ENCODE measurements around the gene EN1. TPM values are rescaled to one million over a fixed set of nuclear protein-coding genes. Genes with fewer than 3 reads are reported as not detected.

Gene EN1
- total RNA-seq, 1 donor from 2014 or later: 17.9 TPM

DNA sequence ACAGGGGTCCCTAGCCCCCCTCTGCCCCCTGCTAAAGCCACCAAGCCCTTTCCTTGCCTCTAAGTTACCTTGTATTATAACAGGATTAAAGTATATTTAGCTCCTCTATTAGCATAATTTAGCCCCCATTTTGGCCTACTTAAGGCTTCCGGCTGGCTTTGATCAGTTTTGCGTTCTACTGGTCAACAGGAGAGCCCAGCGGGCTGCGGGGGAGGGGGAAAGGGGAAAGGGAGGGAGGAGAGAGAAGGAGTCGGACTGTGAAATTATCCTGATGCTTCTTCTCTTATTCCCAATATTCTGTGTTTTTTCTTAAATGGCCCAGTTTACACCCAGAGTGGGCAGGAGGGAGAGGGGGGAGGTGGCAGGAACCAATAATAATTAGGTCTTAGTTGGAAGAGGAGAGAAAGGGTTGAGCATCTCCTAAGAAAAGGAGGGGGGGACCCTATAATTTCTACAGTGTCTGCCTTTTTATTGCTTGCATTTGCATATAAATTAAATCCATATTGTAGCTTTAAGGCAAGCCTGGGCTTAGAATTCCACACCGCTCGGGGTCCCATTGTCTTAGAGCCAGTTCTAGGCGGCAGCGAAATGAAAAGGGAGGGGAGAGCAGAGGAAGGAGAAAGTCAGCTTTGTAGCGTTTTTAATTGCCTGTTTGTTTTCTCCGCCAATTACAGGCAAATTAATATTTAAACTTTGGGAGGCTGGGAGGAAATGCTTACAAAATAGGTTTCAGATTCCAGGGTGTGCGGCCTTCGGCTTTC, 39.6 kb downstream of the EN1 start:
- peaks cover 24% of the 10 kb centered on the region for H3K4me1 Mint-ChIP-seq
- no peak overlapping the region for H3K4me3 Mint-ChIP-seq
- H3K27ac Mint-ChIP-seq: no peak overlapping the region
- no peak for DNase-seq (ENCODE audit: low spot score in 2 of 2, unreplicated experiment in 2 of 2)
- no peaks in the 10 kb centered on the region for H3K9me3 Mint-ChIP-seq
- TF ChIP-seq, protein P1, sequence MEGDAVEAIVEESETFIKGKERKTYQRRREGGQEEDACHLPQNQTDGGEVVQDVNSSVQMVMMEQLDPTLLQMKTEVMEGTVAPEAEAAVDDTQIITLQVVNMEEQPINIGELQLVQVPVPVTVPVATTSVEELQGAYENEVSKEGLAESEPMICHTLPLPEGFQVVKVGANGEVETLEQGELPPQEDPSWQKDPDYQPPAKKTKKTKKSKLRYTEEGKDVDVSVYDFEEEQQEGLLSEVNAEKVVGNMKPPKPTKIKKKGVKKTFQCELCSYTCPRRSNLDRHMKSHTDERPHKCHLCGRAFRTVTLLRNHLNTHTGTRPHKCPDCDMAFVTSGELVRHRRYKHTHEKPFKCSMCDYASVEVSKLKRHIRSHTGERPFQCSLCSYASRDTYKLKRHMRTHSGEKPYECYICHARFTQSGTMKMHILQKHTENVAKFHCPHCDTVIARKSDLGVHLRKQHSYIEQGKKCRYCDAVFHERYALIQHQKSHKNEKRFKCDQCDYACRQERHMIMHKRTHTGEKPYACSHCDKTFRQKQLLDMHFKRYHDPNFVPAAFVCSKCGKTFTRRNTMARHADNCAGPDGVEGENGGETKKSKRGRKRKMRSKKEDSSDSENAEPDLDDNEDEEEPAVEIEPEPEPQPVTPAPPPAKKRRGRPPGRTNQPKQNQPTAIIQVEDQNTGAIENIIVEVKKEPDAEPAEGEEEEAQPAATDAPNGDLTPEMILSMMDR (IDR thresholded peaks at IDR 0.05; ENCODE audit: unreplicated experiment): no peak
- peaks cover 22% of the 10 kb centered on the region for H3K27me3 Mint-ChIP-seq (ENCODE audit: low read depth)
- H3K36me3 Mint-ChIP-seq: no peaks in the 10 kb centered on the region

DNA sequence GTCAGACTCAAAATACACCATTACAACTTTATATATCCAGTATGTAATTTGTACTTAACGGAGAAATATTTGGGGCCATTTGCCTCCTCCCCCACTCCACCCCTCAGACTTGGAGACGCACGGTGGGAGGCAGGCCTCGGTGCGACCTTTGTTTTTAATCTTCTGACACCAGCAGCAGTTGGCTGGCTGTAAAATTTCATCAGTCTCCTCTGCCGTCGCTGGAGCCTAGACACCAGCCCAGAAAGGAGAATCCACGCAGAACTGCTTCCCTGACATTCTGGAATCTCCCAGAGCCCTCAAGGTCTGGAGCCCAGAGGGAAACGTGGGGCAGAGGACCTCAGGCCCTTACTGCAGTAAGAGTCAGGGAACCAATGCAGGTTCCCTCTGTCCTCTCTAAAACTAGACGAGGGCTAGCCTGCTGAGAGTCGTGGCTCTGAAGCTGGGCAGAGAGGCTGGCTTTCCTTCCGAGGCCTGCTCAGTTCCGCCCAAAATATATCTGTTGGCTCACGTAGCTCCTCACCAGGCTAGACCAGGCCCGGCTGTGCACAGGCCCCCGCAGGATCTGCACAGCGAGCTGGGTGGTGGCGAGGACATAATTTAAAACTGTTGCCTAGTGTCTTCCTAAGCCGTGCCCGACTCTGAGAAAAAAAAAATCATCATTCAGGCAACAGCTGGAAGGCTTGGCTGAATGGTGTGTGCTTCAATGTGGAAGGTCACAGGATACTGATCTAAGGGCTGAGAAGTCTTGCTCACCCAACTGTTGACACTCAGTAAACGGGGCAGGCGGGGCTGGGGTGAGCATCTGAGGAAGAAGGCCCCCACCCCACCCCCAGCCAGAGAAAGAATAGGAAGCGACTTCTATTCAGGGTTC, 40.4 kb downstream of the EN1 start:
- Mint-ChIP-seq H3K27me3 (ENCODE audit: low read depth) (peaks cover 18% of the 10 kb centered on the region), H3K4me3 (no peak overlapping the region), H3K9me3 (no peaks in the 10 kb centered on the region), H3K27ac (no peak overlapping the region), H3K4me1 (peaks cover 16% of the 10 kb centered on the region), H3K36me3 (no peaks in the 10 kb centered on the region)
- DNase-seq (ENCODE audit: low spot score in 2 of 2, unreplicated experiment in 2 of 2): no peak
- TF ChIP-seq, protein P1 (IDR thresholded peaks at IDR 0.05; ENCODE audit: unreplicated experiment): no peak

- TF ChIP-seq, protein P1 (IDR thresholded peaks at IDR 0.05; ENCODE audit: unreplicated experiment): no peak
- Mint-ChIP-seq H3K9me3 (no peaks in the 10 kb centered on the region), H3K4me3 (no peak overlapping the region), H3K36me3 (no peaks in the 10 kb centered on the region), H3K27ac (no peak overlapping the region), H3K27me3 (ENCODE audit: low read depth) (peaks cover 18% of the 10 kb centered on the region), H3K4me1 (peaks cover 16% of the 10 kb centered on the region)
- no peak for DNase-seq (ENCODE audit: low spot score in 2 of 2, unreplicated experiment in 2 of 2)
These were observed 42.3 kb downstream of the EN1 start for GRCh38 chr2:118805064-118805690.

DNA sequence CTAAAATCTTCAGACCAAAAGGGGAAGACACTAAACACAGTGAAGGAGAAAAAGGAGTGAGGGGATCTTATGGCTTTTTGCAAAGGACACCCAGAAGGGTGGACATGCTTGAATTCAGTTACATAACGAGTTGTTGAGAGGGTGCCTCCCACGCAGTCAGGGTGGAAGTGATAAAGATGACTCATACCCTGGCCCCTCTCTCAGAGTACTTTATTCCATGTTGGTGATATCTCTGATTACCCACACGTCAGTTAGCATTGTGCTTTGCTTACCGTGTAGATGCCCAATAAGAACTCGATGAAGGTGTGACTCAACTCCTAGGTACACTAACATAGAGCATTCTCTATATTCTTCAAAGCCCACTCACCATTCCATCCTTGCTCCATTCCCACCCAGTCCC, 44.4 kb downstream of the EN1 start:
- Mint-ChIP-seq H3K4me1 (peaks cover 16% of the 10 kb centered on the region), H3K4me3 (no peak overlapping the region), H3K9me3 (no peaks in the 10 kb centered on the region), H3K27ac (no peak overlapping the region), H3K36me3 (no peaks in the 10 kb centered on the region), H3K27me3 (ENCODE audit: low read depth) (peaks cover 6% of the 10 kb centered on the region)
- TF ChIP-seq, protein P1 (IDR thresholded peaks at IDR 0.05; ENCODE audit: unreplicated experiment): no peak
- no peak for DNase-seq (ENCODE audit: low spot score in 2 of 2, unreplicated experiment in 2 of 2)

DNA sequence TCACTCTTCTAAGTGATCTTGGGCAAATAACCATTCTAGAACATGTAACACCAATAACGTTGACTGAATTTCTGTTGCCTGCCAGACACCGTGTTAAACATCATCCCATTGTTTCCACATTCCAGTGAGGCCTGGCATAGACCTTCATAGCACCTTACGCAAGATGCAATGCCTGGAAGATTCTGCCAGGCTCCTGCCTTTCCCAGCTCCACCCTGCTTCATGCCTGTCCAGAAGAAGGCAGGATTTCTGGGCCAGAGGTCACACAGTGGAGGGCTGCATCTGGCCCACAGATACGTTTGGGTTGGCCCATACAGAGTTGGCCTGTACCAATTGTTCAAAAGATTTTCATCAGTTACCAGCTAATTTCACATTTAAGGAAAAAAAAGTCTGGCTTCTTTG, 46.3 kb downstream of the EN1 start:
- DNase-seq (ENCODE audit: low spot score in 2 of 2, unreplicated experiment in 2 of 2): no peak
- TF ChIP-seq, protein P1 (IDR thresholded peaks at IDR 0.05; ENCODE audit: unreplicated experiment): no peak
- Mint-ChIP-seq H3K4me1 (peaks cover 5% of the 10 kb centered on the region), H3K27ac (no peak overlapping the region), H3K9me3 (no peaks in the 10 kb centered on the region), H3K27me3 (ENCODE audit: low read depth) (peaks cover 2% of the 10 kb centered on the region), H3K4me3 (no peak overlapping the region), H3K36me3 (no peaks in the 10 kb centered on the region)

All from mesothelial cell of epicardium (in vitro differentiated cells).